Uterus (tissue), 2 donors: Measurements from ENCODE around the gene SH3BGRL2.

Experiments
- POLR2A ChIP-seq, 2 donors: fragments of 450-650 bp; IDR thresholded peaks; one replicate each; pipeline ENCODE4 v1.6.1; 2016; ENCODE audit warnings: antibody characterized with exemption in 2 of 2, mild to moderate bottlenecking in 1 of 2, moderate library complexity in 1 of 2
- TF ChIP-seq, protein P1 (sequence below), 4 experiments: fragments of 200-600 bp in 2 of 4; fragments of 450-650 bp in 2 of 4; sonication (generic) in 2 of 4; IDR thresholded peaks; one replicate each; pipeline ENCODE4 v1.5.1; 2016 to 2019; ENCODE audit warnings: antibody characterized with exemption in 4 of 4, mild to moderate bottlenecking in 2 of 4, moderate library complexity in 1 of 4

DNA sequence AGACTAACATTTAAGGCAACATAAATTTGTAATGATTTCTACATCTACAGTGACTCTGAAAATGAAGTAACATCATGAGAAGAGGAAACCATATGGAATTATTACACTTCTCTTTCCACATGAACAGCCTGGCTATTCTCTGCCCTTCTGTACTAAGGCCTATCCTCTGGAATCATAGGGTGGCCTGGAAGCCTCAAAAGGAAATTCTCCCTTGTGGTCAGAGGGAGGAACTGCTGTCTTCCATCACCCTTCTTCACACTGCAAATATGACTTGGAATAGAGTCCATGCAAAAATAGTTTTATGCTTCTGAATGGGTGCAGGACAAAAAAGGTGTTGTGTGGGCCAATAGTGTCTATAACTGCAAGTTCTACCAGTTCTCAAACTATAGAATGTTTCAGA is 44.6 kb upstream of the SH3BGRL2 start:
- TF ChIP-seq, protein P1, sequence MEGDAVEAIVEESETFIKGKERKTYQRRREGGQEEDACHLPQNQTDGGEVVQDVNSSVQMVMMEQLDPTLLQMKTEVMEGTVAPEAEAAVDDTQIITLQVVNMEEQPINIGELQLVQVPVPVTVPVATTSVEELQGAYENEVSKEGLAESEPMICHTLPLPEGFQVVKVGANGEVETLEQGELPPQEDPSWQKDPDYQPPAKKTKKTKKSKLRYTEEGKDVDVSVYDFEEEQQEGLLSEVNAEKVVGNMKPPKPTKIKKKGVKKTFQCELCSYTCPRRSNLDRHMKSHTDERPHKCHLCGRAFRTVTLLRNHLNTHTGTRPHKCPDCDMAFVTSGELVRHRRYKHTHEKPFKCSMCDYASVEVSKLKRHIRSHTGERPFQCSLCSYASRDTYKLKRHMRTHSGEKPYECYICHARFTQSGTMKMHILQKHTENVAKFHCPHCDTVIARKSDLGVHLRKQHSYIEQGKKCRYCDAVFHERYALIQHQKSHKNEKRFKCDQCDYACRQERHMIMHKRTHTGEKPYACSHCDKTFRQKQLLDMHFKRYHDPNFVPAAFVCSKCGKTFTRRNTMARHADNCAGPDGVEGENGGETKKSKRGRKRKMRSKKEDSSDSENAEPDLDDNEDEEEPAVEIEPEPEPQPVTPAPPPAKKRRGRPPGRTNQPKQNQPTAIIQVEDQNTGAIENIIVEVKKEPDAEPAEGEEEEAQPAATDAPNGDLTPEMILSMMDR (IDR thresholded peaks at IDR 0.05), result no peak
- TF ChIP-seq POLR2A (IDR thresholded peaks at IDR 0.05), result no peak
